GM06990 (cell line): ENCODE data around the gene SLX9.
"Not testable (repeated sequence)": the region's sequence is repeated elsewhere in the genome, so short reads cannot be mapped to it uniquely, and the experiment has no call there.

Experiments
- DNase-seq: peaks from one replicate; pipeline ENCODE4 v3.0.0-alpha.2; 2011; ENCODE audit not compliant: insufficient read length; ENCODE audit errors: extremely low read depth
- H3K27me3 ChIP-seq: replicated peaks from 2 replicates; pipeline ENCODE4 v1.6.0; 2011; ENCODE audit warnings: low read length; ENCODE audit not compliant: control insufficient read depth, insufficient read depth
- H3K36me3 ChIP-seq: 2 replicates; pipeline ENCODE4 v1.5.1; 2011; ENCODE audit warnings: low read length; ENCODE audit not compliant: control insufficient read depth, insufficient read depth
- H3K4me3 ChIP-seq: replicated peaks from 2 replicates; pipeline ENCODE4 v1.5.1; 2011; ENCODE audit warnings: low read depth, mild to moderate bottlenecking, control low read depth, low read length
- TF ChIP-seq, protein P1 (sequence below): IDR thresholded peaks from 2 replicates; pipeline ENCODE4 v1.5.1; 2011; ENCODE audit warnings: low read length, control low read depth, mild to moderate bottlenecking, inconsistent platforms; ENCODE audit not compliant: insufficient read depth, poor library complexity, severe bottlenecking

The SLX9 gene

DNA sequence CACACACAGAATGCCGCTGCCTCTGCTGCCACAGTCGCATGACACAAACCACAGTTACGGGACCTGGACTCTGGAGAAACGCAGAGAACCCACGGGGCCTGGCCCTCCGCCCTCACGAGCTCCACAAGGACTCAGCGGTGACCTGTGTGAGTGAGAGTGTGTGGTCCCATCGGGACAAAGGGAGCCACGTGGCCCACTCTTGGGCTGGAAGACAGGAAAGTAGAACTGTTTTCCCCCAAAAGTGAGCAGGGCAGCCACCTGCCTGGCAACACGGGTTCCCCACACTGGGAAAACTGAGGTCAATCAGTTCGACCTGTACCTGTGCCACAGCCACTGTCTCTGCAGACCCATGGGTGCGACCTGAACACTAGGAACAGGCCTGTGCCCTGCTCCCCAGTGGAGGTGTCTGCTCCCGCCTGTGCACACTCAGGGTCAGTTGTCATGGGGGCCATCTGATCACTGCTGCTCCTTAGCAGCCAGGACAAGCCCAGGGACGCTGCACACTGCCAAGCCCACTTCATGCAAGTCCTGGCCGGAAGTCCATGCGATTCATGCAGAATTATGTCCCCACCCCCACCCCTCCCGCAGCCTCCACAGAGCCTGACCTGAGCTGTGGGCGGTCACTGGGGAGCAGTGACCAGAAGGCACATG is 80.2 kb downstream of the SLX9 start:
- no peaks in the 10 kb centered on the region; the same call in 1 of the 2 replicates for H3K27me3 ChIP-seq
- H3K4me3 ChIP-seq: no peak overlapping the region
- TF ChIP-seq, protein P1, sequence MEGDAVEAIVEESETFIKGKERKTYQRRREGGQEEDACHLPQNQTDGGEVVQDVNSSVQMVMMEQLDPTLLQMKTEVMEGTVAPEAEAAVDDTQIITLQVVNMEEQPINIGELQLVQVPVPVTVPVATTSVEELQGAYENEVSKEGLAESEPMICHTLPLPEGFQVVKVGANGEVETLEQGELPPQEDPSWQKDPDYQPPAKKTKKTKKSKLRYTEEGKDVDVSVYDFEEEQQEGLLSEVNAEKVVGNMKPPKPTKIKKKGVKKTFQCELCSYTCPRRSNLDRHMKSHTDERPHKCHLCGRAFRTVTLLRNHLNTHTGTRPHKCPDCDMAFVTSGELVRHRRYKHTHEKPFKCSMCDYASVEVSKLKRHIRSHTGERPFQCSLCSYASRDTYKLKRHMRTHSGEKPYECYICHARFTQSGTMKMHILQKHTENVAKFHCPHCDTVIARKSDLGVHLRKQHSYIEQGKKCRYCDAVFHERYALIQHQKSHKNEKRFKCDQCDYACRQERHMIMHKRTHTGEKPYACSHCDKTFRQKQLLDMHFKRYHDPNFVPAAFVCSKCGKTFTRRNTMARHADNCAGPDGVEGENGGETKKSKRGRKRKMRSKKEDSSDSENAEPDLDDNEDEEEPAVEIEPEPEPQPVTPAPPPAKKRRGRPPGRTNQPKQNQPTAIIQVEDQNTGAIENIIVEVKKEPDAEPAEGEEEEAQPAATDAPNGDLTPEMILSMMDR: no peak
- no peaks in the 10 kb centered on the region for H3K36me3 ChIP-seq
- peak; percentile 3 for DNase-seq

DNA sequence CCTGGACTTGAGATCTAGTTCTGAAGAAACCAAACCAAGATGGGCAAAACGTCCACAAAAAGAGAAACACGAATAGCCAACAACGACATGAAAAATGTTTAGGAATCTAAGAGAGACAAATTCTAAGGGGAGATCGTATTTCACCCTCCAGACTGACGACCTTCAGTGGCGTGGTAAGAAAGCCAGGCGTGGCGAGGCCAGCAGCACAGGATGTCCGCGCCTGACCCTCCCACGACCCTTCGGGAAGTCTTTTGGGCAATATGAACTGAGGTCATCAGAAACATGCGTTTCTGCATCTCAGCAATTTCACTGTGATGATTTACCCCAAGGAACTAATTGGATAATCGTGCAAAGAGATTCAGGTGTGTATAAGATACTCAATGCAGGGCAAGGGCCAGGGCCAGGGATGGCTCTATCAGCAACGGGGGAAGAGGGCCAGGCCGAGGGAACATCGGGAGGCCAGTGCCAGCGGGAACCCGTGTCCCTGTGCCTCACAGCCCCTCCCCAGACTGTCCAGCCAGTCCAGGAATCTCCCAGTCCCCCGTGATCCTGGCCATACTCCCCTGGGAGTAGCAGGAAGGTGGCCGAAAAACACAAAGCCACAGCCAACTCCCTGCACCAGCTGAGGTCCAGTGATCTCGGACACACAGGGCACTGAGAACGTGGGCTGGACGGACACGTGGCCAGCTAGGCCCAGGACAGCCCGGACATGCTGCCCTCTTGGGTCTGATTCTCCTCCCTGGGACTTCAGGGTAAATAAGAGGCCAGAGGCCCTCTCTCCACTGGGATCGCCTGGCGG is 81.0 kb downstream of the SLX9 start:
- TF ChIP-seq, protein P1: no peak
- H3K4me3 ChIP-seq: no peak overlapping the region
- no peaks in the 10 kb centered on the region for H3K36me3 ChIP-seq
- DNase-seq: no peak
- H3K27me3 ChIP-seq: no peaks in the 10 kb centered on the region; the same call in 1 of the 2 replicates

DNA sequence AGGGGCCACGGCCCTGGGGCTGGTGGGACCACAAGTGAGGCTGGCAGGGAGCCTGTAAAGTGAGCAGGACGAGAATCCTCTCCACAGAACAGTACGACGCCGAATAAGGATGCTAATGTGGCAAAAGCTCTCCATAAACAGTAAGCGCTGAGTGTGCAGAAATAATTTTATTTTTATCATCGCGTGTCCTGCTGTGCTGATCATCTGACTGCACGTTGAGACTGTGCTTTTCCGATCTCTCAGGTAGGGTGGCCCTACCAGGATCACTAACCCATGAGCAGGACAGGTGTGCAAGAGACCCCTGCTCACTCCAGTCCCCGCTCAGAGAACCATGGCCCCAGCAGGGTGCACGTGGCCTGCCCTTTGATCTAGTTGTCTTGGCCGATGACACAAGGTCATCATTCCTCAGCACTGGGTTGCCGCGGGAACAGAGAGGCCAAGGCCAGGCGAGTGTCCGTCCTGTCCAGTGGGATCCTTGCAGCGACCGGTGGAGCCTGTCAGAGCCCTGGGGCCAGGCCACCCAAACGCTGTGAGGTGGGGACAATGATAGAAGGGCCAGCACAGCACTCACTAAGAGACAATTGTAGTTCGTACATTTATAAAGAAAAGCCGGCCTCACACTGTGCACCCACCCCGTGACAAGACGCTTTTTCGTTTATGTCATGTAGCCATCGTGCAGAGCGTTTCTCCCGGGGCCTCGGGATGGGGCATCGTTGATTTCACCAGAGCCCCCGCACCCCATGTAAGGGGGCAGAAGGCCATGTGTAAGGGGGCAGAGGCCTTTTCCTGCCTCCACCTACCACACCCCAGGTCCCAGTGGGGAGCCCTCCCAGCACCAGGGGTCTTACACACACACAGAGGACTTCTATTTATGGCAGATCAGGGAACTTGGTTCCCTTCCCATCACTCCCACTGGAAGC is 81.9 kb downstream of the SLX9 start:
- no peaks in the 10 kb centered on the region; the same call in 1 of the 2 replicates for H3K27me3 ChIP-seq
- H3K36me3 ChIP-seq: no peaks in the 10 kb centered on the region
- TF ChIP-seq, protein P1: no peak
- no peak for DNase-seq
- H3K4me3 ChIP-seq: no peak overlapping the region

- no peaks in the 10 kb centered on the region for H3K36me3 ChIP-seq
- no peak overlapping the region for H3K4me3 ChIP-seq
- no peak for DNase-seq
- H3K27me3 ChIP-seq: no peaks in the 10 kb centered on the region; the same call in 1 of the 2 replicates
- TF ChIP-seq, protein P1: no peak
These were observed 82.5 kb downstream of the SLX9 start for GRCh38 chr21:45022348-45022675.

- H3K4me3 ChIP-seq: no peak overlapping the region
- no peaks in the 10 kb centered on the region for H3K36me3 ChIP-seq
- TF ChIP-seq, protein P1: no peak
- DNase-seq: no peak
- H3K27me3 ChIP-seq: no peaks in the 10 kb centered on the region; the same call in 1 of the 2 replicates
These were observed 82.9 kb downstream of the SLX9 start for GRCh38 chr21:45022736-45023135.

- not testable (repeated sequence) for H3K36me3 ChIP-seq, DNase-seq, H3K27me3 ChIP-seq, H3K4me3 ChIP-seq
These were observed 84.7 kb downstream of the SLX9 start for GRCh38 chr21:45024516-45024915.
